Mucosa of descending colon (tissue), 3 donors: ENCODE measurements around the gene HLCS. TPM values are rescaled to one million over a fixed set of nuclear protein-coding genes. Genes with fewer than 3 reads are reported as not detected.

Experiments
- ATAC-seq: fragments of 200-7000 bp; cut with Tn5 transposase; one replicate; pipeline ENCODE4 v1.9.1; 2020; ENCODE audit warnings: mild to moderate bottlenecking, moderate library complexity
- DNase-seq, 3 donors: peaks; one replicate each; pipeline ENCODE4 v3.0.0-alpha.2; 2020
- H3K36me3 ChIP-seq: fragments of 200-600 bp; one replicate; pipeline ENCODE4 v1.8.0; 2021; ENCODE audit warnings: low read depth, mild to moderate bottlenecking
- H3K4me1 ChIP-seq: fragments of 200-600 bp; one replicate; pipeline ENCODE4 v1.8.0; 2021; ENCODE audit warnings: low read depth, mild to moderate bottlenecking
- H3K4me3 ChIP-seq: fragments of 200-600 bp; one replicate; pipeline ENCODE4 v1.8.0; 2021; ENCODE audit warnings: mild to moderate bottlenecking
- H3K9me3 ChIP-seq: fragments of 200-600 bp; one replicate; pipeline ENCODE4 v1.8.0; 2021; ENCODE audit warnings: mild to moderate bottlenecking
- intact Hi-C, 2 donors: fragments of 100-400 bp; cut with DNase I in 1 of 2; cut with micrococcal nuclease in 1 of 2; formaldehyde crosslinking; loops; one replicate each; pipeline versions ENCODE4 v1.11.0 to v1.11.1; 2022; cut with DNase I, micrococcal nuclease
- long read RNA-seq, 2 donors: library from polyadenylated mRNA; unstranded; transcript quantifications; one replicate each; pipeline ENCODE4 v2.0.0, GENCODE V29; 2019 to 2021
- total RNA-seq, 3 donors: library from RNA; stranded (reverse); fragmentation: NEBNext Ultra II Directional in 2 of 3; extraction: Animal tissue kit (Norgen Biotek cat#: 25700) in 2 of 3; gene quantifications; one replicate each; pipeline versions ENCODE4 v1.2.1 to v1.2.4, GENCODE V29; 2021 to 2023
- TF ChIP-seq, protein P1 (sequence below): fragments of 200-600 bp; IDR thresholded peaks from one replicate; pipeline ENCODE4 v1.8.0; 2022; ENCODE audit warnings: antibody characterized with exemption, mild to moderate bottlenecking
- donor health status: DM: no; HTN: no; CAD: no; lungs with moderate emphysema.
- donor health status: DM: no; HTN: no; CAD: no.
- donor health status: DM: no; HTN: yes; CAD: no.

The HLCS gene
- 10 to 100 TPM; 13.3 to 16.7 (median 14.9) TPM for total RNA-seq
- long read RNA-seq, donor 1, partial matches to known transcripts, result 1 of 8 reads
- long read RNA-seq, donor 1, other reads (novel, unspliced or antisense), result 7 of 8 reads
- long read RNA-seq, donor 2, partial matches to known transcripts, result 0 of 5 reads
- long read RNA-seq, donor 2, other reads (novel, unspliced or antisense), result 5 of 5 reads

DNA sequence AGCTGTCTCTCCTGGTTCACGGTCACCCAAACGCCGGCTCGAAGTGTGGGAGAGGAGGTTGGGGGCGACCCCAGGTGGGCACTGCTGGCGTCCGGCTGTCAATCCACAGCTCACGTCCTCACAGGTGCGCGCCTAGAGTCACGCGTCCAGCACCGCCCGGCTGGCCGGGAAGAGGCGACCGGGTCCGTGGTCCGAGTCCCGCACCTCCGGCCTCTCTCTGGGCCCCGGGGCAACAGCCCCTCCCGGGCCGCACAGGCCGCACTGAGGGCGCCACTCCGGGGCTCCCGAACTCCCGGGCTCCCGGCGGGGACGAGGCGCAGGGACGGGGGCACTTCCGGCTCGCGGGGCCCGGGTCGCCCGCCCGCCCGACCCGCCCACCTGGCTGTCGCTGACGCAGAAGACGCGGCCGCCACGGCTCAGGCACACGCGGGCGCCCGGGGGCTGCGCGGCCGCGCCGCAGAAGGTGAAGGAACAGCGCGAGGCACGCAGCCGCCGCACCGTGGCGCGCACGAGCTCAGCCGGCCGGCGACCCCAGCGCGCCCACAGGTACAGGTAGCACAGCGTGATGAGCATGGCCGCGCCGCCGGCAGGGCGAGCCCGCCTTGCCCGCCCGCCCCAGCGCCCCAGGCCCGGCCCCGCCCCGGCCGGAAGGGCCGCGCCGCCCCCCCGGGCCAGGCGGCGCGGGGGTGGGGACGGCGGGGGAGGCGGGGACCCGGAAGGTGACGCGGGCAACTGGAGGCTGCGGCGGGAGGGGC is at the start of gene HLCS:
HLCS (minus strand) TSS at position 604 of the 755 bp plus-strand sequence; CDS start at position 573, 31 bp downstream.
- H3K36me3 ChIP-seq, result no peaks in the 10 kb centered on the region
- peak within 1 kb of the TSS; percentile 51 for H3K4me3 ChIP-seq
- DNase-seq (peak; percentile 78 to 88 (median 82)), ATAC-seq (peak; percentile 91)
- TF ChIP-seq, protein P1, sequence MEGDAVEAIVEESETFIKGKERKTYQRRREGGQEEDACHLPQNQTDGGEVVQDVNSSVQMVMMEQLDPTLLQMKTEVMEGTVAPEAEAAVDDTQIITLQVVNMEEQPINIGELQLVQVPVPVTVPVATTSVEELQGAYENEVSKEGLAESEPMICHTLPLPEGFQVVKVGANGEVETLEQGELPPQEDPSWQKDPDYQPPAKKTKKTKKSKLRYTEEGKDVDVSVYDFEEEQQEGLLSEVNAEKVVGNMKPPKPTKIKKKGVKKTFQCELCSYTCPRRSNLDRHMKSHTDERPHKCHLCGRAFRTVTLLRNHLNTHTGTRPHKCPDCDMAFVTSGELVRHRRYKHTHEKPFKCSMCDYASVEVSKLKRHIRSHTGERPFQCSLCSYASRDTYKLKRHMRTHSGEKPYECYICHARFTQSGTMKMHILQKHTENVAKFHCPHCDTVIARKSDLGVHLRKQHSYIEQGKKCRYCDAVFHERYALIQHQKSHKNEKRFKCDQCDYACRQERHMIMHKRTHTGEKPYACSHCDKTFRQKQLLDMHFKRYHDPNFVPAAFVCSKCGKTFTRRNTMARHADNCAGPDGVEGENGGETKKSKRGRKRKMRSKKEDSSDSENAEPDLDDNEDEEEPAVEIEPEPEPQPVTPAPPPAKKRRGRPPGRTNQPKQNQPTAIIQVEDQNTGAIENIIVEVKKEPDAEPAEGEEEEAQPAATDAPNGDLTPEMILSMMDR, result peak; percentile 26
- intact Hi-C loops, result no loop called here
- H3K9me3 ChIP-seq, result no peaks in the 10 kb centered on the region
- peaks cover 8% of the 10 kb centered on the region for H3K4me1 ChIP-seq

DNA sequence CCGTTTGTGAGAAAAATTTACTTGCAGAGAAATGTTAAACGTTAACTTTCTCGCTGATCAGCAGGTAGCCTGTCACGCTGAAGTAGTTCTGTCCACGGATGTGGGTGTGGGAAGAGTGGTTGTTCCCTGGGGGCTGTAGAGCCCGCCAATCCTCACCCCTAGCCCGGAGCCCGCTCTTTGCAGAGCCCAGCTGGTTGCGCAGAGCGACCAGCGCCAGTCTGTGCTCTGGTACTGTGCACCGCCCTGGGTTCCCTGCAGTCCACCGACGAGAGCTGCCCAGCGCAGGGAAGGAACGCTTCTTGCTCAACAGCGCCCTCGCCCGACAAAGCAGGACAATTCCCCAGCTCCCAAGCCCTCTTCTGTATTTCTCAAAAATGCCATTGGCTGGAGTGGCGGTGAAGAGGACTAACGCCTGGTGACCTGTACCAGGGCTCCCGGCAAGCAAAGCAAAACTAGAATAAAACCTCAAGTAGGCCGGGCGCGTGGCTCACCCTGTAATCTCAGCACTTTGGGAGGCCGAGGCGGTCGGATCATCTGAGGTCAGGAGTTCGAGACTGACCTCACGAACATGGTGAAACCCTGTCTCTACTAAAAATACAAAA is 43.4 kb upstream of the HLCS start:
- TF ChIP-seq, protein P1, result peak; percentile 87
- no peaks in the 10 kb centered on the region for H3K36me3 ChIP-seq
- ATAC-seq, result peak; percentile 99

DNA sequence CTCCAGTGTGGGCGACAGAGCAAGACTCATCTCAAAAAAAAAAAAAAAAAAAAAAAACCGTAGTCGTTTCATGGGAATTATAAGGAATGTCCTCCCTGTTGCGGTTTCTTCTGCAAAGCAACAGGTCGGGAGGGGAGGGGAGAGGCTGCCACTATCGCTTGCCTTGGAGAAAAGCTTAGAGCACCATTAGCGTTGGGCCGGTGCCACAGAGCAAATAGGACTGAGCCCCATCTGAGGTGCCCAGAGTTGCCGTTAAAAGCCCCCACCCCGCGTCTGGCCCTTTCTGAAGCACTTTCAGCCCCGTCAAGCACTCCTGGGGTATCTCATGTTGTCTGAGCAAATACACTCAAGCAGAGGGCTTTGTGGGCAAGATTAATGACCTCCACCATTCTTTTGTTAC is 42.3 kb upstream of the HLCS start:
- H3K4me3 ChIP-seq, result no peak overlapping the region
- TF ChIP-seq, protein P1, result no peak
- no peaks in the 10 kb centered on the region for H3K9me3 ChIP-seq
- H3K36me3 ChIP-seq, result no peaks in the 10 kb centered on the region
- ATAC-seq, result no peak
- DNase-seq, result no peak
- peaks cover 8% of the 10 kb centered on the region for H3K4me1 ChIP-seq
- intact Hi-C loops, result no loop called here

More for the DNA sequence above, 43.4 kb upstream of the HLCS start:
- DNase-seq, result peak; percentile 82 to 92 (median 85)
- Histone ChIP-seq H3K4me1 (peaks cover 8% of the 10 kb centered on the region), H3K4me3 (no peak overlapping the region), H3K9me3 (no peaks in the 10 kb centered on the region)
- intact Hi-C loops, result no loop called here

DNA sequence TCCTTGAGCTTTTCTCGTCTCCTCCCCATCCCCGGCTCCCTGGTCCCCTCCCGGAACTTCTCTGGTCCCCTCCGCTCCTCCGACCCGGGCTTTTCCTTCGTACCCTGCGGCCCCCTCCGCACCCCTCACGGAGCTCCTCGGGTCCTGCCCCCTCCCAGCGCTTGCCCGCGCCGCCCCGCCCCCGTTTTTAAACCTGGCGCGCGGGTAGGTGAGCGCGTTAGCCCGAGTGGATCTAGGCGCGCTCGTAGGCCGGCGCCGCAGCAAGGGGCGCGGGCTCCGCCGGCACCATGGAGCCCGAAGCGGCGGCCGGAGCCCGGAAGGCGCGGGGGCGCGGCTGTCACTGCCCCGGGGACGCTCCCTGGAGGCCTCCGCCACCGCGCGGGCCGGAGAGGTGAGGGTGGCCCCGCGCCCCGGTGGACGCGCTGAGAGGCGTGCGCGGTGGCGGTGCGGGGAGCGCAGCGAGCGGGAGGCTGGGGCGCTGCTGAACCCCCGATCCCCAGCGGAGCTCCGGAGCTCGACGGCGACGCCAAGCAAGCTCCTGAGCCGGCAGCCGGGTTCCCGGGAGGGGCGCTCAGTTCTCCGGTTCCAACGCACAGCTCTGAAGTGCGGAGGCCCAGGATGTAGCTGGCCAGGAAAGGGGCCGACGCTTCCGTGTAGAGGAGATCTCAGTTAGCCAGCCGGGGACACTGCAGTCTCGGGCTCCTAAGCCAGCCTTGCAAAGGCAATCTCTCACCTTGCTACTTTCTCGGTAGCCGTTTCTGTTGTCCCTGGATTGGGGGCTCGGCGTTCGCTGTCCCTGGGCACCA is 40.2 kb upstream of the HLCS start, which contains the start of gene RIPPLY3:
RIPPLY3 (plus strand) TSS at position 217 of the 806 bp plus-strand sequence; CDS start at position 288, 71 bp downstream.
- Histone ChIP-seq H3K4me1 (peaks cover 8% of the 10 kb centered on the region), H3K4me3 (no peak within 1 kb of the TSS), H3K36me3 (no peaks in the 10 kb centered on the region), H3K9me3 (no peaks in the 10 kb centered on the region)
- TF ChIP-seq, protein P1, result no peak
- intact Hi-C loops, result no loop called here
- peak in 1 of 3 donors; percentile 40 for DNase-seq
- peak; percentile 42 for ATAC-seq
